Stimulated activated CD4-positive, alpha-beta T cell treated with anti-CD3 and anti-CD28 coated beads, Interleukin-4, amount 100 ng/mL, for 4 hours (primary cell): ENCODE results near the gene HES3.

Experiments used
- DNase-seq, 2 experiments: peaks; one replicate each; pipeline ENCODE4 v3.0.0-alpha.2; 2020

The HES3 gene

GRCh38 chr1:6220236-6220635, 23.7 kb upstream of the HES3 start:
- no peak for DNase-seq

DNA sequence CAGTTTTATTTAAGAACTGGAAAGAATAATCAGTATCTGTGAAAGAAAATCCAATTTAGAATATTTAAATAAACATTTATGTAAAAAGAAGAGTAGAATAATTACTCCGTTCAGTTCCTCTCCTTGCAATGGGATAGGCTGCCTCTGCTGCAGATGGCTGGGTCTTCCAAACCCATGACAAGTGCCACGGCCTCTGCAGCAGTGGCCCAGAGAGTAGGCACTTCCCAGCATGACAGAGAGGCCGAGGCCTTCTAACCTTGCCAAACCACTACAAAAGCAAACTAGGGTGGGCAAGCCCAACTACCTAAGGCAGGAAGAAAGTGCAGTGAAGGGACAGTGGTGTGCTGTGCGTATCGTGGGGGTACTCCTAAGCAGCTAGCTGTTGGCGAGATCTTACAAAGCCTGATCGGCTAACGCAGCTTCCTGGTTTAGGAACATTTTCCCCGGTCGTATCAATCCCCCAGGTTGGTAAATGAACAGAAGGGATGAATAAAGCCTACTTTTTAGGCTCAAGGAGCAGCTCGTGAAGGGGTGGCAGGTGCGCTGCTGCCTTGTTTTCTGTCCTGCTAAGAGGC, 22.7 kb upstream of the HES3 start:
- DNase-seq, result no peak

DNA sequence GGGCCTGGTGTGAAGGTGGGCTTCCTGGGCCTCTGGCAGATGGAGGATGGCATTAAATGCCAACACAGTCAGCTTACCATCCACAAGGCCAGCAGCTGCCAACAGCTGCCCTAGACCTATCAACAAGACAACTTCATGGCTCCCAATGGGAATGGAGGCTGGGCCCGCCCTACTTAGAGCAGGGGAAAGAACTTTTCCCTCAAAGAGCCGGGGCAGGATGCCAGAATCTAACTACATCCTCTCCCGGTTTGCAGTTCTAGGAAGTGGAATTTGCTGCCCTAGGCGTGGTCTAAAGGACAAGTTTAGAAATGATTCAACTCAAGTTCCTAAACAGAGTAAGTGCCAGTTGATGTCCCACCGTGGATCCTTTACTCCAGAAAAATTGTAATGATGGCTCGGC, 21.3 kb upstream of the HES3 start:
- no peak for DNase-seq

- DNase-seq, result no peak
Observed at GRCh38 chr1:6223617-6224016, 20.4 kb upstream of the HES3 start.

DNA sequence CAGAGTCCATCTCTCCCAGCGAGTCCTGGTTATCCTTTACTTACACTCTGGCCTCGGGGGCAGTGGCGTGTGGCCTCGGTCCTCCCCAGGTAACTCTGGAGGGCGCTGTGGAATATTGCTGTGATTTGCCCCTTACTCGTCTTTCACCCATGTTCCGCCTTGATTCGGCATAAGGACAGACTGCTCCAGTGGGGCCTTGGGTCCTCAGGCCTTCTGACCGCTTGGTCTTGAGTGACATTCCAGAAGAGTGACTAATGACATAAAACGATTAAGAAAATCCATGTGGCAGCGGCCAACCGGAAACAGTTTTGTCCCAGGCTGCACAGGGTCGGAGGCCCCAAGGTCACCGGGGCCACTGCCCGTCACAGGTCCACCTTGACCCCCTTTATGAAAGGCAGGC, 19.3 kb upstream of the HES3 start:
- no peak for DNase-seq

GRCh38 chr1:6225651-6226050, 18.3 kb upstream of the HES3 start:
- no peak for DNase-seq

DNA sequence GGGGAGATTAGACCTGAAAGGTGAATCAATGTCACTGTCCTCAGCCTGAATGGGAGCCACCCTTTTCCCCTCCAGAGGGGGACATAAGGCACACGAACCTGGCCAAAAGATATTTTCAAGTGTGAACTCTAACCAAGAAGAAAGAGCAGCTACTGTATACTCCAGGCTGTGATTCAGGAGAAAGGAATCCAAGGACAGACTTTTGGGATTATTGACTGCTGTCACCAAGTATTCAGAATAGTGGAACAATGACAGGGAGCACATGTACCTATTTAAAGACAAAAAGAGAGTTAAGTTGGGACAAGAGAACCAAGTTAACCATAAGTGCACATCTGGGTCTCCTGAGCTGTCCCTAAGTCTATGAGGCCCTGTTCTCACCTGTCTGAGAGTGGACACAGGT, 10.6 kb upstream of the HES3 start:
- DNase-seq, result no peak

DNA sequence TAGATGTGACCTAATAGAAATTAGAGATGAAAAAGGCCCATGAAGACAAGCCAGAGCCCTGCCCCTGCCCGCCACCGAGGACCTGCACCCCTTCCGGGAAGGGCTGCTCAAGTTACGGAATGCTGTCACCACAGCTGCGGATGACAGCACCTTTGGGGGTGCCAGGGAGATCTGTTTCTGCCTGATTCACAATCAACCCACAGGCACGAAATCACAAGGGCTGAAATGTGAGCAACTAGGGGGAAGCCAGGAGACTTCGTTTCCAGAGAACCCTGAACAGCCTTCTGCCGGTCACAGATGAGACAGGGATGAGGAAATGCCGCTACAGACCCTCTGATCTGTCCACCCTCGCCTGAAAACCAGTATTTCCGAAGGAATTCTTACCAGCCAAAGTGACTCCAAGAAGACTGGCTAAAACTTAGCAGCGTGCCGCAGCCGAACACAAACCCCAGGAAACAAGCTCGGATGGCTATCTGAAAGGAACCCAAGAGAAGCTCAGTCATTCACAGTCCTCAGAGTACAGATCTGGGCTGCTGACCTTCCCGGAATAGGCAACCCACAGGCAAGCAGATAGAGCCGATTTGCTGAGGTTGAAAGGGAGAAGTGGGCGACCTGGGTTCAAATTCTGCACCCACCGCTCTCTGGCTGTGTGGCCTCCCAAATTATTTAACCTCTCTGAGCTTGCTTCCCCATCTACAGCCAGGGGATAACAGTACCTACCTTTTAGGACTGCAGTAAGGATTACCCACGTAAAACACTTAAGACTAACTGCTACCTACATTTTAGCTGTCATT, 9.3 kb upstream of the HES3 start:
- no peak for DNase-seq

- peak; percentile 27 to 33 for DNase-seq
Observed at GRCh38 chr1:6235296-6235677, 8.7 kb upstream of the HES3 start.

DNA sequence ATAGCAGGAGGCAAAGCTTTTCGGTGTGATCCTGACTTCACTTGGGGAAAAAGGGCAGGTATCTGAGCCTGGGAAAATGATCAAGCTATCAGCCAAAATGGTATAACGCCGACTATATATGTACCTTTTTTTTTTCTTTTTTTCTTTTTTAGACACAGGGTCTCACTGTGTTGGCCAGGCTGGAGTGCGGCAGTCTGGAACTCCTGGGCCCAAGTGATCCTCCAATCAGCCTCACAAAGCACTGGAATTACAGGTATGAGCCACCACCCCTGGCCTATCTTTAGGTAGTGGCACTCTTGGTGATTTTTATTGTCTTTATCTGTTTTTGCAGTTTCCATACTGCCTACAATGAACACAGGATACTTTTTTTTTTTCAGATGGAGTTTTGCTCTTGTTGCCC, 6.9 kb upstream of the HES3 start:
- no peak for DNase-seq

DNA sequence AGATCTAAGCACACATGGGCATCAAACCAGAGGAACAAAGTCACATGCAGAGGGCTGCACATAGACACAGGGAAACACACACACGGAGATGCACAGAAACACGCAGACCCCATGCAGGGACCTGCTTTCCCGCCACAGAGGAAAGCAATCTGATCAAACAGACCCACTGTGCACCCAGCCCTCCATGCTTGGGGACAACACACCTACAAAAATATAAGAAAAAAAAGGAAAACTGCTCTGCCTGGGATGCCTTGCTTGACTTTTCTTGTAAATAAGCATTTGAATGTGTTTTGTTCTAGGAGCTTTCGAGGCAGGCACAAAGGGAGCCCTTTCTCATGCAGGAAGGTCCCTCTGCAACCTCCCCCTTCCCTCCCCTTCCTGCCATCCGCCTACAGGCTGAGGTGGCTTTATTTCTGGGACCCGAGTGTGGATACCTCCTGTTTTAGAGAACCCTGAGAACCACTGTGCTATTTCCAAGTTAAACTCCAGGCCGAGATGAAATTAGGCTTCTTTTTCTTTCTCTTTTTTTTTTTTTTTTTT, 4.7 kb upstream of the HES3 start:
- no peak for DNase-seq

- DNase-seq, result no peak
Observed at GRCh38 chr1:6239950-6240768, 3.8 kb upstream of the HES3 start.

DNA sequence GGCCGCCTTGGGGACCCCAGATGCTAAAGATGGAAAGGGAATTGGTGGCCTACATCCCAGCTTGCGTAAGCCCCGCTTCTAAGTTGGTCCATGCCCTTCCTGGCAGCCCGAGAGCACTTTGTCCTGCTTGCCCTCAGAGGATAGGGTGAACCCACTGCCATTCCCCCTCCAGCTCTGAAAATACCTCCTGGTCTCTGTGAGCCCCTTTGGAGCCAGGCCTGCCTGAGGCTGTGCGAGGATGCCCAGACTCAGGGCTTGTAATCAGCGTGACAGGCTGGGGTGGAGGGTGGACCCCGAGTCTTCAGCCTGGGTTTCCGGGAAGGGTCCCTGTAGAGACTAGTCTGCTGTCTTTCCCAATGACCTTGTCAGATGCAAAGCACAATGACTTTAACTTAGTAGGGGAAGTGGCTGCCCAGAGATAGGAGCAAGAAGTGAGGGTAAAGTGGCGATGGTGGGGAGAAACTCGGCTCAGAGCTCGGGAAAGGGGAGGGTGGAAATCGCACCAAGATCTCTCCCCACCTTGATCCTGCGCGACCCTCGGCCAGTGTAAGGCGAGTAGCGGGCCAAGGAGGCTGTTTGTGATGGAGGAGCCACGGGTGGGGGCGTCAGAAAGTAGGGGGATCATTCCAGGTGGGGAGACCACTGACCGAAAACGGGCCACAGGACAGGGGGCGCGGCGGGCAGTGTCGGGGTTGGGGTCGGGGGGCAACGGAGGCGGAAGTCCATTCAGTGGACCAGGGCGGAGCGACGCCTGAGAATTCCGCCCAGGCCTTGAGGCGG, 2.7 kb upstream of the HES3 start:
- DNase-seq, result no peak

GRCh38 chr1:6241887-6242740, 1.9 kb upstream of the HES3 start:
- no peak for DNase-seq

GRCh38 chr1:6243053-6243834, 735 bp upstream of the HES3 start:
- no peak for DNase-seq

DNA sequence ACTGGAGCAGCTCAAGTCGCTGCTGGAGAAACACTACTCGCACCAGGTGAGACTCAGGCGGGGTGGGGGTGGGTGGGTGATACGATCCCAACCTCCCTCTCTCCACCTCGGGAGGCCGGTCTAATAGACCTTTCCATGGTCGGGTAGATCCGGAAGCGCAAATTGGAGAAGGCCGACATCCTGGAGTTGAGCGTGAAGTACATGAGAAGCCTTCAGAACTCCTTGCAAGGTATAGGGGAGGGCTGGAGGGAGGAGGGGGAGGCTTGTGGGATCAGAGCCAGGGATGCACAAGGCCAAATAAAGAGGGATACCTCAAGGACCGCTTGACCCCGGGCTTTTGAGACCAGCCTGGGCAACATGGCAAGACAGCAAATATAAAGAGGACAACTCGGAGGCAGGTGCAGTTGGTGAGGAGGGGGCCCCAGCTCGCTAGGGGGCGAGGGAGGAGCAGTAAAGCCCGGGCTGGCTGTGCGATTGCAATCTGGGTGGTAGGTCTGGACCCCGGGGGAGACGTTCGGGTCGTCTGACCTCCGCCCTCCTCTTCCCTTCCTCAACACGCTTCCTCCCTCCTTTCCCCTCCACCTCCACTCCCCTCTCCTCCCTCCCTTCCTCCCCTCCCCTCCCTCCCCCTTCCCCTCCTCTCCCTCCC, 546 bp downstream of the HES3 start:
- no peak for DNase-seq

DNA sequence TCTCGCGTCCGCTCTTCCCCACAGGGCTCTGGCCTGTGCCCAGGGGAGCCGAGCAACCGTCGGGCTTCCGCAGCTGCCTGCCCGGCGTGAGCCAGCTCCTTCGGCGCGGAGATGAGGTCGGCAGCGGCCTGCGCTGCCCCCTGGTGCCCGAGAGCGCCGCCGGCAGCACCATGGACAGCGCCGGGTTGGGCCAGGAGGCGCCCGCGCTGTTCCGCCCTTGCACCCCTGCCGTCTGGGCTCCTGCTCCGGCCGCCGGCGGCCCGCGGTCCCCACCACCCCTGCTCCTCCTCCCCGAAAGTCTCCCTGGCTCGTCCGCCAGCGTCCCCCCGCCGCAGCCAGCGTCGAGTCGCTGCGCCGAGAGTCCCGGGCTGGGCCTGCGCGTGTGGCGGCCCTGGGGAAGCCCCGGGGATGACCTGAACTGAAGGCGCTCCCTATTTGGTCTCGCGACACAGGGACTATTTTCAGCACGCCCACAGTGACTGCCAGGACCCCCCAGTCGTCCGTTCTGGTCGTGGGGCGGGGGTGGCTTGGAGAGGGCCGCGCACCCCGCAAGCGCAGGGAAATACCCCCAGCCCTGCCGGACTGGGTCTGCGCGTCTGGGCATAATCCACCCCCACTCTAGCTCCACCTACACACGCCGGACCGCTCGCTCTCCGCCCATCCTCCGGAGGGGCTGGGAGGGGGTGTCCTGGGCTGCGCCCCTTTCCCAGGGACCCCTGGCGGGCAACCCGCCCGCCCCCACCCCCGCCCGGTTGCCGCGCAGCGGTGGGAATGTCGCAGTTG, 1.3 kb downstream of the HES3 start:
- peak; percentile 59 to 82 for DNase-seq

DNA sequence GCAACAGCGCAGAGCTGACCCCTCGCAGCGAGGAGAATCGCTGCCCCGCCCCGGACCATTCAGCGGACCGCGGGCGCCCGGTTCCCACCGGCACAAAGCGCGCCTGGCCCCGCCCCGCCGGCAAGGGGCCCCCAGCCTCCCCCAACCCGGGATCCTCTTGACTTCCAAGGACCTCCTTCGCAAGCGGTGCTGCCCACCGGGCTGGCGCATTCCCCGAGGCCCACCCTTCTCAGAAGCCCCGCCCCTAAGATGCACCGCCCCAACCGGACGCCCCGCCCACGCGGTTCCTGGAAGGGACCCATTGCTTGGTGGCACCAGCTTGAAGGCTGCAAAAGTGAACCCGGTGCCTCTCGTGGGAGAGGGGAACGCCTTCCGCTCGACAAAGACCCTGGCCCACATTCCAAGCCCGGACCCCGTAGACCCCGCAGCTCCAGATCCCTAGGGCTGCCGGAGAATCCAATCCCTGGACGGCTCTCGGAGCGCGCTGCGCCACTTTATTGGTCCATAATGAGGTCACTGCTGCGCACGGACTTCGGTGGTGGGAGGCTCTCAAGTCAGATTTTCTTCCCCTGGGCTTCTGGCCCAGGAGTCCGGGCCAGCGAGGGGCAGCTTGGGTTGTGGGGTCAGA, 2.0 kb downstream of the HES3 start:
- DNase-seq, result peak in 1 of 2 experiments; percentile 43
